ENCODE results near the gene STT3B. TPM values are rescaled to one million over a fixed set of nuclear protein-coding genes. Genes with fewer than 3 reads are reported as not detected.

Gene STT3B
- total RNA-seq, 1 experiment from 2014 or later = 149 TPM

DNA sequence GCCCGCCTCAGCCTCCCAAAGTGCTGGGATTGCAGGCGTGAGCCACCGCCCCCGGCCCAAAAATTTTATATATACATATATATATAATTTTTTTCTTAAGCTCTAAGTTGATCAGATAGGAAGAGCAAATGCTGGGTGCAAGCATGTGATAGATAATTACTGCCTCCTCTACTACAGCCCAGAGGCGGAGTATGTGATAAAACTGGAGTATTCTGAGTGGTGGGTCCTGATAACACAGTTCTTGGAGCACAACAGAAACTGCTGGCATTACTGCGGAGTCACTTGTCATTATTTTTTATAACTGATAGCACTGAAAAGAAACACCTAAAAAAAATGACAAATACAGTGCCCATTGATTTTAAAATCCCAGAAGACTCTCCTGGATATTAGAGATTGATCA is 41.1 kb upstream of the STT3B start:
- Histone ChIP-seq H3K4me3 (ENCODE audit: low read length) (no peak overlapping the region), H3K9me3 (ENCODE audit: low read length) (no peaks in the 10 kb centered on the region), H4K20me1 (ENCODE audit: low read length) (no peaks in the 10 kb centered on the region), H3K36me3 (ENCODE audit: low read depth, low read length) (no peaks in the 10 kb centered on the region), H3K4me1 (ENCODE audit: insufficient read depth, low read length) (peaks cover 7% of the 10 kb centered on the region; the same call in 1 of the 2 replicates), H2AFZ (ENCODE audit: low read length) (no peak overlapping the region), H3K4me2 (ENCODE audit: low read length) (no peak overlapping the region), H3K9me2 (replicated peaks; ENCODE audit: low read length) (no peaks in the 10 kb centered on the region), H3K27ac (ENCODE audit: low read length) (no peak overlapping the region), H3F3A (ENCODE audit: low read length, unreplicated experiment) (no peaks in the 10 kb centered on the region), H3K9ac (ENCODE audit: low read length) (no peak overlapping the region), H3K27me3 (ENCODE audit: low read length) (no peaks in the 10 kb centered on the region), H3K79me2 (ENCODE audit: low read length) (no peaks in the 10 kb centered on the region)
- ChIA-PET POLR2A (ENCODE audit: unreplicated experiment) (no interaction called here), CTCF (no interaction called here)
- DNase-seq (no peak), ATAC-seq (no peak)
- BruUV-seq (replicated peaks) = no TSS peak
- intact Hi-C loops (cut with micrococcal nuclease) = no loop called here
- no peak for TF ChIP-seq EZH2phosphoT487 (IDR thresholded peaks at IDR 0.05; ENCODE audit: borderline replicate concordance, low read length)

DNA sequence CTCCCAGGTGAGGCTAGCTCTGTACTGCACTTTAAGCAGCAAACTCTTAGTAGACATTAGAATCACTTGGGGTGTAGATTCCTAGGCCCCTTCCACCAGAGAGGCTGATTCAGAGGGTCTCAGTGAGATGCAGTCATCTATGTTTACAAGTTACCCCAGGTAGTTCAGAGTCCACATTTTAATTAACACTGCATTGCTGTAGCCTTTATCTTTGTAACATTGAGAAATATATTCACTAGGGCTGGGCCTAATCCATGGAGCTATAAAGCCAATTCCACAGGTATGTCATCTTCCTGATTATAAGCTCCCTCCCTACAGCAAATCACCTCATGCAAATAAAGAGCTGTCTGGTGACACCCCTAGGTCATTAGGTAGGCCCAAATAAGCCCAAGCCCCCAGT is 39.6 kb upstream of the STT3B start:
- Histone ChIP-seq H3K9ac (ENCODE audit: low read length) (no peak overlapping the region), H3K4me3 (ENCODE audit: low read length) (no peak overlapping the region), H3K27ac (ENCODE audit: low read length) (no peak overlapping the region), H3K36me3 (ENCODE audit: low read depth, low read length) (no peaks in the 10 kb centered on the region), H3K27me3 (ENCODE audit: low read length) (no peaks in the 10 kb centered on the region), H3K4me2 (ENCODE audit: low read length) (no peak overlapping the region), H2AFZ (ENCODE audit: low read length) (no peak overlapping the region), H3K9me2 (replicated peaks; ENCODE audit: low read length) (no peaks in the 10 kb centered on the region), H4K20me1 (ENCODE audit: low read length) (no peaks in the 10 kb centered on the region), H3K79me2 (ENCODE audit: low read length) (no peaks in the 10 kb centered on the region), H3K4me1 (ENCODE audit: insufficient read depth, low read length) (peaks cover 7% of the 10 kb centered on the region; the same call in 1 of the 2 replicates), H3K9me3 (ENCODE audit: low read length) (no peaks in the 10 kb centered on the region), H3F3A (ENCODE audit: low read length, unreplicated experiment) (no peaks in the 10 kb centered on the region)
- POLR2A ChIA-PET (ENCODE audit: unreplicated experiment) = no interaction called here
- BruUV-seq (replicated peaks) = no TSS peak
- TF ChIP-seq EZH2phosphoT487 (IDR thresholded peaks at IDR 0.05; ENCODE audit: borderline replicate concordance, low read length) (no peak), EZH2 (IDR thresholded peaks at IDR 0.05; ENCODE audit: low read length, unreplicated experiment) (no peak)
- TF ChIP-seq, protein P1, sequence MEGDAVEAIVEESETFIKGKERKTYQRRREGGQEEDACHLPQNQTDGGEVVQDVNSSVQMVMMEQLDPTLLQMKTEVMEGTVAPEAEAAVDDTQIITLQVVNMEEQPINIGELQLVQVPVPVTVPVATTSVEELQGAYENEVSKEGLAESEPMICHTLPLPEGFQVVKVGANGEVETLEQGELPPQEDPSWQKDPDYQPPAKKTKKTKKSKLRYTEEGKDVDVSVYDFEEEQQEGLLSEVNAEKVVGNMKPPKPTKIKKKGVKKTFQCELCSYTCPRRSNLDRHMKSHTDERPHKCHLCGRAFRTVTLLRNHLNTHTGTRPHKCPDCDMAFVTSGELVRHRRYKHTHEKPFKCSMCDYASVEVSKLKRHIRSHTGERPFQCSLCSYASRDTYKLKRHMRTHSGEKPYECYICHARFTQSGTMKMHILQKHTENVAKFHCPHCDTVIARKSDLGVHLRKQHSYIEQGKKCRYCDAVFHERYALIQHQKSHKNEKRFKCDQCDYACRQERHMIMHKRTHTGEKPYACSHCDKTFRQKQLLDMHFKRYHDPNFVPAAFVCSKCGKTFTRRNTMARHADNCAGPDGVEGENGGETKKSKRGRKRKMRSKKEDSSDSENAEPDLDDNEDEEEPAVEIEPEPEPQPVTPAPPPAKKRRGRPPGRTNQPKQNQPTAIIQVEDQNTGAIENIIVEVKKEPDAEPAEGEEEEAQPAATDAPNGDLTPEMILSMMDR (conservative IDR thresholded peaks at IDR 0.05; ENCODE audit: low read depth, low read length) = no peak
- intact Hi-C loops (cut with micrococcal nuclease) = no loop called here
- DNase-seq (no peak), ATAC-seq (no peak)
- CTCF ChIA-PET = no interaction called here

DNA sequence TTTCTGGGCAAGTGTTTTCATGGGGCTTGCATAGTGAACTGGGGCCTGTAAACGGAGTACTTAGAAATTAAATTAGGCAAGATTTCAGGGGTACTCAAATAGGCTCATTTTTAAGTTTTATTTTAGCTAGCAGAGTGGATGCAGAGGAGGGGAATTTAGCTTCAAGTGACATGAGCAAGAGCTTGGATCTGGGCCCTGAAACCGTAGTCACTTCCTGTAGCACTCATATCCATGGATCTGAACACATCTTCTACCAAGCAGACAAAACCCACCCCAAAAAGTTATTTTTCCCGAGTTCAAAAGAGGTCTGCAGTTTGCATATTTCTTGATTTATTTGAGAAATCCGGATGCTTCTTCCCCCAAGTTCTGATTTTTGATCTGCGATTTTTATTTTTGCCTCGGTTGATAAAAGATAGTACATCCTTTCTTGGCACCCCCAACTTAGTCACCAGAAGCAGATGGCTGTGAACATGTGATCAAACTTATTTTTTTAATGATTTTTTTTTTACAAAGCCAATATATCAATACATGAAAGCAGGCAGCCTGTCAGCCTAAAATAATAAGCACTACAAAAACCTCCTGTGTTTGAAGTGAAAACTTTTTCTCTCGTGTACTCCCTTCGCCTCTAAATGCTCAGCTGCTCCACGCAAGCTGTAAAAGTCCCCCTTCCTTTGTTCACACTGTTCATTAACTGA is 36.6 kb upstream of the STT3B start:
- no peaks in the 10 kb centered on the region for H3K9me2 ChIP-seq (replicated peaks; ENCODE audit: low read length)
- CTCF ChIA-PET = no interaction called here
- BruUV-seq (replicated peaks) = no TSS peak
- no peak overlapping the region for H3K9ac ChIP-seq (ENCODE audit: low read length)
- peaks cover 7% of the 10 kb centered on the region; the same call in 1 of the 2 replicates for H3K4me1 ChIP-seq (ENCODE audit: insufficient read depth, low read length)
- no peaks in the 10 kb centered on the region for H4K20me1 ChIP-seq (ENCODE audit: low read length)
- ATAC-seq (peak; percentile 45), DNase-seq (peak; percentile 44)
- POLR2A ChIA-PET (ENCODE audit: unreplicated experiment) = no interaction called here
- intact Hi-C loops (cut with micrococcal nuclease) = no loop called here
- H3K4me2 ChIP-seq (ENCODE audit: low read length) = no peak overlapping the region
- no peaks in the 10 kb centered on the region for H3F3A ChIP-seq (ENCODE audit: low read length, unreplicated experiment)
- no peak overlapping the region for H3K27ac ChIP-seq (ENCODE audit: low read length)
- no peaks in the 10 kb centered on the region for H3K79me2 ChIP-seq (ENCODE audit: low read length)
- no peaks in the 10 kb centered on the region for H3K9me3 ChIP-seq (ENCODE audit: low read length)
- H3K36me3 ChIP-seq (ENCODE audit: low read depth, low read length) = no peaks in the 10 kb centered on the region
- H2AFZ ChIP-seq (ENCODE audit: low read length) = no peak overlapping the region
- no peak for TF ChIP-seq EZH2phosphoT487 (IDR thresholded peaks at IDR 0.05; ENCODE audit: borderline replicate concordance, low read length)
- TF ChIP-seq EZH2 (IDR thresholded peaks at IDR 0.05; ENCODE audit: low read length, unreplicated experiment) = no peak
- TF ChIP-seq, protein P1 (conservative IDR thresholded peaks at IDR 0.05; ENCODE audit: low read depth, low read length) = no peak
- H3K4me3 ChIP-seq (ENCODE audit: low read length) = no peak overlapping the region
- no peaks in the 10 kb centered on the region for H3K27me3 ChIP-seq (ENCODE audit: low read length)
